Neural crest cell (in vitro differentiated cells): ENCODE data around the gene ATF2. TPM values are rescaled to one million over a fixed set of nuclear protein-coding genes. Genes with fewer than 3 reads are reported as not detected.

Experiments used
- DNase-seq: peaks from one replicate; pipeline ENCODE4 v3.0.0; 2021; ENCODE audit warnings: low read depth, mixed read lengths, low spot score
- H3K27ac Mint-ChIP-seq: one replicate; pipeline ENCODE4 v1.8.0; 2021; ENCODE audit warnings: mild to moderate bottlenecking, mixed read lengths; ENCODE audit not compliant: unreplicated experiment
- H3K27me3 Mint-ChIP-seq: 2 replicates; pipeline ENCODE4 v1.8.0; 2021; ENCODE audit warnings: low read depth, mild to moderate bottlenecking, mixed read lengths
- H3K36me3 Mint-ChIP-seq: 2 replicates; pipeline ENCODE4 v1.8.0; 2021; ENCODE audit warnings: low read depth, mild to moderate bottlenecking, mixed read lengths
- H3K4me1 Mint-ChIP-seq: 2 replicates; pipeline ENCODE4 v1.8.0; 2021; ENCODE audit warnings: mixed read lengths
- H3K4me3 Mint-ChIP-seq: one replicate; pipeline ENCODE4 v1.8.0; 2021; ENCODE audit warnings: mild to moderate bottlenecking, mixed read lengths
- H3K9me3 Mint-ChIP-seq: 2 replicates; pipeline ENCODE4 v1.8.0; 2021; ENCODE audit warnings: mixed read lengths
- CTCF ChIP-seq: fragments of 200-600 bp; sonication (generic); conservative IDR thresholded peaks from 2 replicates; pipeline ENCODE4 v1.5.0; 2021; ENCODE audit warnings: antibody characterized with exemption, mild to moderate bottlenecking
- total RNA-seq: library from RNA; stranded (reverse); gene quantifications from 2 replicates; pipeline ENCODE4 v1.2.1, GENCODE V29; 2021

ATF2 gene
- total RNA-seq, 1 donor from 2014 or later = 78.8 TPM

GRCh38 chr2:175166216-175166824 is 1.7 kb downstream of the ATF2 start:
- no peaks in the 10 kb centered on the region for H3K9me3 Mint-ChIP-seq
- DNase-seq = no peak
- peaks cover 2% of the 10 kb centered on the region for H3K36me3 Mint-ChIP-seq
- H3K4me1 Mint-ChIP-seq = peaks cover 39% of the 10 kb centered on the region
- H3K27me3 Mint-ChIP-seq = peaks cover 3% of the 10 kb centered on the region
- peak overlapping the region; percentile 81 for H3K27ac Mint-ChIP-seq
- no peak for TF ChIP-seq CTCF
- H3K4me3 Mint-ChIP-seq = peak overlapping the region; percentile 99

- Mint-ChIP-seq H3K4me3 (peak overlapping the region; percentile 31), H3K9me3 (no peaks in the 10 kb centered on the region), H3K27me3 (peaks cover 3% of the 10 kb centered on the region), H3K27ac (no peak overlapping the region), H3K36me3 (peaks cover 2% of the 10 kb centered on the region), H3K4me1 (peaks cover 33% of the 10 kb centered on the region)
- TF ChIP-seq CTCF = no peak
- no peak for DNase-seq
Observed at GRCh38 chr2:175164235-175164634, 3.8 kb downstream of the ATF2 start.

DNA sequence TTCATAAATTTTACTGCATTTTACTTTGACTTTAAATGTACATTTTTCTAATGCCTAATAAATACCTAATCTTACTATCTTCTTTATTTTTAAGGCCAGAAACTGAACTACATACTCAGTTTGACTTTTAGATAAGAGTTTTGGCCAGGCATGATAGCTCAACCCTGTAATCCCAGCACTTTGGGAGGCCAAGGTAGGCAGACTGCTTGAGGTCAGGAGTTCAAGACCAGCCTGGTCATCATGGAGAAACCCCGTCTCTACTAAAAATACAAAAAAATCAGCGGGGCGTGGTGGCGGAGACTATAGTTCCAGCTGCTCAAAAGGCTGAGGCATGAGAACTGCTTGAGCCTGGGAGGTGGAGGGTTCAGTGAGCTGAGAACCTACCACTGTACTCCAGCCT is 9.1 kb downstream of the ATF2 start:
- no peak overlapping the region for H3K27ac Mint-ChIP-seq
- H3K4me3 Mint-ChIP-seq = no peak overlapping the region
- no peaks in the 10 kb centered on the region for H3K9me3 Mint-ChIP-seq
- TF ChIP-seq CTCF = no peak
- H3K4me1 Mint-ChIP-seq = peaks cover 11% of the 10 kb centered on the region
- no peak for DNase-seq
- H3K36me3 Mint-ChIP-seq = peaks cover 2% of the 10 kb centered on the region
- no peaks in the 10 kb centered on the region for H3K27me3 Mint-ChIP-seq

GRCh38 chr2:175156534-175156933 is 11.5 kb downstream of the ATF2 start:
- Mint-ChIP-seq H3K4me1 (peaks cover 7% of the 10 kb centered on the region), H3K36me3 (no peaks in the 10 kb centered on the region), H3K27ac (peak overlapping the region; percentile 35), H3K4me3 (no peak overlapping the region), H3K9me3 (no peaks in the 10 kb centered on the region), H3K27me3 (no peaks in the 10 kb centered on the region)
- DNase-seq = no peak
- no peak for TF ChIP-seq CTCF

- Mint-ChIP-seq H3K4me1 (peaks cover 7% of the 10 kb centered on the region), H3K27me3 (no peaks in the 10 kb centered on the region), H3K27ac (no peak overlapping the region), H3K36me3 (peaks cover 2% of the 10 kb centered on the region), H3K9me3 (no peaks in the 10 kb centered on the region), H3K4me3 (no peak overlapping the region)
- DNase-seq = no peak
- TF ChIP-seq CTCF = no peak
Observed at GRCh38 chr2:175154661-175155082, 13.3 kb downstream of the ATF2 start.
